HG02852 (cell line): ENCODE results near the gene DPYSL3.

Experiments
- ATAC-seq: cut with Tn5 transposase; IDR thresholded peaks from one replicate; pipeline ENCODE4 v1.9.1; 2021; ENCODE audit warnings: mild to moderate bottlenecking, moderate library complexity; ENCODE audit not compliant: unreplicated experiment

The DPYSL3 gene

GRCh38 chr5:147441191-147441695 lies 68.6 kb downstream of the DPYSL3 start:
- no peak for ATAC-seq

GRCh38 chr5:147439254-147439653 lies 70.6 kb downstream of the DPYSL3 start:
- no peak for ATAC-seq

GRCh38 chr5:147437161-147437596 lies 72.7 kb downstream of the DPYSL3 start:
- ATAC-seq: no peak

GRCh38 chr5:147436596-147436995 lies 73.3 kb downstream of the DPYSL3 start:
- no peak for ATAC-seq

- no peak for ATAC-seq
These were observed 75.8 kb downstream of the DPYSL3 start for GRCh38 chr5:147434049-147434448.

GRCh38 chr5:147432323-147432722 lies 77.5 kb downstream of the DPYSL3 start:
- ATAC-seq: no peak

GRCh38 chr5:147431586-147431985 lies 78.3 kb downstream of the DPYSL3 start:
- ATAC-seq: no peak

GRCh38 chr5:147430628-147431027 lies 79.2 kb downstream of the DPYSL3 start:
- ATAC-seq: no peak

GRCh38 chr5:147427521-147428401 lies 82.1 kb downstream of the DPYSL3 start:
- no peak for ATAC-seq

- no peak for ATAC-seq
These were observed 83.1 kb downstream of the DPYSL3 start for GRCh38 chr5:147426640-147427327.

- no peak for ATAC-seq
These were observed 91.3 kb downstream of the DPYSL3 start for GRCh38 chr5:147418613-147419012.

- ATAC-seq: no peak
These were observed 92.6 kb downstream of the DPYSL3 start for GRCh38 chr5:147417135-147417813.

GRCh38 chr5:147415651-147416050 lies 94.2 kb downstream of the DPYSL3 start:
- no peak for ATAC-seq

- ATAC-seq: no peak
These were observed 96.6 kb downstream of the DPYSL3 start for GRCh38 chr5:147413266-147413665.

GRCh38 chr5:147412561-147412960 lies 97.3 kb downstream of the DPYSL3 start:
- ATAC-seq: no peak

GRCh38 chr5:147411359-147412319 lies 98.2 kb downstream of the DPYSL3 start:
- ATAC-seq: no peak

GRCh38 chr5:147410496-147411358 lies 99.1 kb downstream of the DPYSL3 start:
- no peak for ATAC-seq

GRCh38 chr5:147408980-147409379 lies 100.9 kb downstream of the DPYSL3 start:
- no peak for ATAC-seq

GRCh38 chr5:147407094-147407681 lies 102.7 kb downstream of the DPYSL3 start:
- no peak for ATAC-seq
